Measurements from ENCODE around the gene WNT9B. TPM values are rescaled to one million over a fixed set of nuclear protein-coding genes. Genes with fewer than 3 reads are reported as not detected.

WNT9B gene
- total and polyA plus RNA-seq, 2 experiments from 2014 or later = 2.4 to 2.6 TPM

DNA sequence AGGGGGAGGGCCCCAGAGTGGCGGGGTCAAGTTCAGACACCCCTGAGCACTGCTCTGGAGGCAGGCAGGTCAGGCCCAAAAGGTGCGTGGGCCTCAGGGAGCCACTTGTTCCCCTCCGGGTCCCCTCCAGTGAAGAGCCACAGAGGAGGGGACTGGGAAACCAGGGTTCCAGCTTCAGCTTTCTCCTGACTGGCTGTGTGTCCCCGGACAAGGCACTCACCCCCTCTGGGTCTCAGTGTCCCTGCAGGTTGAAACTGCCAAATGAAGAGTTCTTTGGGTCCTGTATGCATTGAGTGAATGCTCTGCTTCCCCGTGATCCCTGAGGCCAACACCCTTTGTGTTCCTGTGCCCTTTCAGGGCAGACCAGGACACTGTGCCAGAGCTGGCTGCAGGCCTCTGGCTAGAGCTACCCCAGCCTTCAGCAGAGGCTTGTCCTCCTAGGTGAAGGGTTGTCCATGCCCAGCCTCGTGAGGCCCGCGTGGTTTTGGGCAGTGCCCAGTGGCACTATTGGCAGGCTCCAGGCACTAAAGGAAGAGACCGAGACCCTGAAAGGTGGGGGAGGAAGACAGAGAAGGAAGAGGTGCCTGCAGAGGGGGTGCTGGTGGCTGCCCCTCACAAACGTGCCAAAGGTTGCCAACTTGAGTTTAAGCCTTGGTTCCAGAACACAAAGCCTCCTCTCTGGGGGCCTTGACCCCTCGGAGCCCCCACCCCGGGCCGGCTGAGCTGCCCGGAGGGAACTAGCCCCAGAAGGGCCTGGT is 19.6 kb upstream of the WNT9B start:
- WGBS (ENCODE audit: low lambda C conversion rate, missing lambda C conversion rate) = 76% methylated on average over 14 of the region's 14 CpGs
- no peak overlapping the region for H2AFZ ChIP-seq
- H3K4me2 ChIP-seq = no peak overlapping the region
- no peaks in the 10 kb centered on the region for H3K9me3 ChIP-seq (ENCODE audit: low read depth)
- no peaks in the 10 kb centered on the region for H3K36me3 ChIP-seq (replicated peaks; ENCODE audit: insufficient read depth, low read depth)
- no peak overlapping the region for H3K27ac ChIP-seq
- no peak overlapping the region for H3K4me3 ChIP-seq
- TF ChIP-seq EZH2 (IDR thresholded peaks at IDR 0.05; ENCODE audit: borderline replicate concordance) (no peak), EZH2phosphoT487 (IDR thresholded peaks at IDR 0.05; ENCODE audit: low read depth, severe bottlenecking, unreplicated experiment) (no peak)
- TF ChIP-seq, protein P1, sequence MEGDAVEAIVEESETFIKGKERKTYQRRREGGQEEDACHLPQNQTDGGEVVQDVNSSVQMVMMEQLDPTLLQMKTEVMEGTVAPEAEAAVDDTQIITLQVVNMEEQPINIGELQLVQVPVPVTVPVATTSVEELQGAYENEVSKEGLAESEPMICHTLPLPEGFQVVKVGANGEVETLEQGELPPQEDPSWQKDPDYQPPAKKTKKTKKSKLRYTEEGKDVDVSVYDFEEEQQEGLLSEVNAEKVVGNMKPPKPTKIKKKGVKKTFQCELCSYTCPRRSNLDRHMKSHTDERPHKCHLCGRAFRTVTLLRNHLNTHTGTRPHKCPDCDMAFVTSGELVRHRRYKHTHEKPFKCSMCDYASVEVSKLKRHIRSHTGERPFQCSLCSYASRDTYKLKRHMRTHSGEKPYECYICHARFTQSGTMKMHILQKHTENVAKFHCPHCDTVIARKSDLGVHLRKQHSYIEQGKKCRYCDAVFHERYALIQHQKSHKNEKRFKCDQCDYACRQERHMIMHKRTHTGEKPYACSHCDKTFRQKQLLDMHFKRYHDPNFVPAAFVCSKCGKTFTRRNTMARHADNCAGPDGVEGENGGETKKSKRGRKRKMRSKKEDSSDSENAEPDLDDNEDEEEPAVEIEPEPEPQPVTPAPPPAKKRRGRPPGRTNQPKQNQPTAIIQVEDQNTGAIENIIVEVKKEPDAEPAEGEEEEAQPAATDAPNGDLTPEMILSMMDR (IDR thresholded peaks at IDR 0.05; ENCODE audit: poor library complexity) = no peak
- no peaks in the 10 kb centered on the region for H3K4me1 ChIP-seq (ENCODE audit: insufficient read depth)
- no peaks in the 10 kb centered on the region for H3K9me2 ChIP-seq (replicated peaks; ENCODE audit: insufficient read depth)
- no peaks in the 10 kb centered on the region for H4K20me1 ChIP-seq (ENCODE audit: insufficient read depth, poor library complexity, severe bottlenecking)
- H3K79me2 ChIP-seq = no peaks in the 10 kb centered on the region
- H3K27me3 ChIP-seq = no peaks in the 10 kb centered on the region
- DNase-seq (ENCODE audit: low spot score) = no peak

- H3K9me3 ChIP-seq (ENCODE audit: low read depth) = no peaks in the 10 kb centered on the region
- H3K79me2 ChIP-seq = no peaks in the 10 kb centered on the region
- WGBS (ENCODE audit: low lambda C conversion rate, missing lambda C conversion rate) = 50% methylated on average over 8 of the region's 11 CpGs
- no peaks in the 10 kb centered on the region for H4K20me1 ChIP-seq (ENCODE audit: insufficient read depth, poor library complexity, severe bottlenecking)
- no peak overlapping the region for H2AFZ ChIP-seq
- DNase-seq (ENCODE audit: low spot score) = no peak
- no peaks in the 10 kb centered on the region for H3K27me3 ChIP-seq
- H3K4me3 ChIP-seq = no peak overlapping the region
- no peak overlapping the region for H3K4me2 ChIP-seq
- TF ChIP-seq EZH2 (IDR thresholded peaks at IDR 0.05; ENCODE audit: borderline replicate concordance) (no peak), EZH2phosphoT487 (IDR thresholded peaks at IDR 0.05; ENCODE audit: low read depth, severe bottlenecking, unreplicated experiment) (no peak)
- TF ChIP-seq, protein P1 (IDR thresholded peaks at IDR 0.05; ENCODE audit: poor library complexity) = no peak
- no peak overlapping the region for H3K27ac ChIP-seq
- H3K4me1 ChIP-seq (ENCODE audit: insufficient read depth) = no peaks in the 10 kb centered on the region
- H3K9me2 ChIP-seq (replicated peaks; ENCODE audit: insufficient read depth) = no peaks in the 10 kb centered on the region
- H3K36me3 ChIP-seq (replicated peaks; ENCODE audit: insufficient read depth, low read depth) = no peaks in the 10 kb centered on the region
These were observed 19.0 kb upstream of the WNT9B start for GRCh38 chr17:46832331-46832821.

- H3K4me2 ChIP-seq = no peak overlapping the region
- H3K27ac ChIP-seq = no peak overlapping the region
- no peaks in the 10 kb centered on the region for H3K9me2 ChIP-seq (replicated peaks; ENCODE audit: insufficient read depth)
- H3K4me3 ChIP-seq = no peak overlapping the region
- no peaks in the 10 kb centered on the region for H3K27me3 ChIP-seq
- no peak overlapping the region for H2AFZ ChIP-seq
- 65% methylated on average over 17 of the region's 17 CpGs for WGBS (ENCODE audit: low lambda C conversion rate, missing lambda C conversion rate)
- no peak for DNase-seq (ENCODE audit: low spot score)
- no peaks in the 10 kb centered on the region for H3K36me3 ChIP-seq (replicated peaks; ENCODE audit: insufficient read depth, low read depth)
- no peaks in the 10 kb centered on the region for H4K20me1 ChIP-seq (ENCODE audit: insufficient read depth, poor library complexity, severe bottlenecking)
- no peaks in the 10 kb centered on the region for H3K4me1 ChIP-seq (ENCODE audit: insufficient read depth)
- H3K79me2 ChIP-seq = no peaks in the 10 kb centered on the region
- H3K9me3 ChIP-seq (ENCODE audit: low read depth) = no peaks in the 10 kb centered on the region
- TF ChIP-seq EZH2 (IDR thresholded peaks at IDR 0.05; ENCODE audit: borderline replicate concordance) = no peak
- TF ChIP-seq EZH2phosphoT487 (IDR thresholded peaks at IDR 0.05; ENCODE audit: low read depth, severe bottlenecking, unreplicated experiment) = no peak
- TF ChIP-seq, protein P1 (IDR thresholded peaks at IDR 0.05; ENCODE audit: poor library complexity) = no peak
These were observed 18.2 kb upstream of the WNT9B start for GRCh38 chr17:46832945-46833839.

All from hepatocyte (in vitro differentiated cells).